Body of pancreas (tissue), 4 donors: ENCODE data around the gene KIF11.
"Not testable (repeated sequence)": the region's sequence is repeated elsewhere in the genome, so short reads cannot be mapped to it uniquely, and the experiment has no call there.

Source experiments
- CTCF ChIP-seq, 7 experiments: fragments of 450-650 bp in 4 of 7; fragments of 200-600 bp in 3 of 7; sonication (generic) in 3 of 7; IDR thresholded peaks; one replicate each; pipeline ENCODE4 v1.5.1; 2016 to 2019; ENCODE audit warnings: antibody characterized with exemption in 7 of 7
- POLR2A ChIP-seq, 3 donors: fragments of 450-650 bp; IDR thresholded peaks; one replicate each; pipeline ENCODE4 v1.6.1; 2016; ENCODE audit warnings: antibody characterized with exemption in 3 of 3, mild to moderate bottlenecking in 2 of 3

GRCh38 chr10:92650864-92651263, 57.9 kb downstream of the KIF11 start:
- TF ChIP-seq CTCF, POLR2A (IDR thresholded peaks at IDR 0.05): not testable (repeated sequence)
